ENCODE measurements around the gene LITAFD.
"Not testable (repeated sequence)": the region's sequence is repeated elsewhere in the genome, so short reads cannot be mapped to it uniquely, and the experiment has no call there.

The LITAFD gene

DNA sequence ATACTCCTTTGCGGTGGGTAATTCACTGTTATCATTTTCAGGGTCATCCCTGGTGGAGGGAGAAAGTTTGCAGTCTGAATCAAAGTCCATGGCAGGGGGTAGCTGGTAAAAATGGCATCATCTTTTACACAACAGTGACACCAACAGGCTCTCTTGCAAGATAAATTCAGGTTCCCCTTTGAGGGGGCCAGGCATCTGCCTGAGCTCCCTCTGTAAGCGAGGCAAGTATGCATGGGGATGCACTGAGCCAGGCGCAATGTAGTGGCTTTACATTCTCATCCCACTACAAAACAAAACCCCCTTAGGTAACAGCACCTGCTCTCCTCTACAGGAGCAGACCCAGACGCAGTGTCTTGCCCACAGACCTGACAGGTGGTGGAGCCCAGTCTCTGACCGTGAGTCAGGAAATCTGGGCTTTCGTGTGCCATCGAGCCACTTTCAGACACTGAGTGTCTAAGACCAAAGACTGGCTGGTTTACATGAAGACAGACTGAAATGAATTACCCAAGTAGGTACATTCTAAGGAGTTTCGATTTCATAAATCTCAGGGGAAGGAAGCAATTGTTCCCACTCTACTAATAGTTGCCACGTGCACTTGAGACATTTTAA lies 17.7 kb downstream of the LITAFD start:
- DNase-seq: no peak

DNA sequence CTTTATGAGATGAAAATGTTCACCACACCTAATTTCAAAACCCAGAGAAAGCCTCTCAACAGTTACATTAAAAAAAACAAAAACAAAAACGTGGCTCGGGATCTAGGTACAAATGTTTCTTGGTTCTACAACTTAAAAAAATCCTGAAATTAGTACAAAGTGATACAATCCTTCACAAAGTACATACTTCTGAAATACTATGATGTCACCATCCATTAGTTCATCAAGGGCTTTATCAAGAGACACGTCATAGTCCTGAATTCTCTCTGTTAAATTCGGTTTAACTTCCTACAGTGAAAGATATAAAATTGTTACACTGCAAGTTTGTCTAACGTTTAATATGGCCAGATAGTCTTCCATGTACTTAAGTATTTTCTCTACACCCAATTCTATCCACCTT lies 18.2 kb downstream of the LITAFD start:
- no peak for DNase-seq

DNA sequence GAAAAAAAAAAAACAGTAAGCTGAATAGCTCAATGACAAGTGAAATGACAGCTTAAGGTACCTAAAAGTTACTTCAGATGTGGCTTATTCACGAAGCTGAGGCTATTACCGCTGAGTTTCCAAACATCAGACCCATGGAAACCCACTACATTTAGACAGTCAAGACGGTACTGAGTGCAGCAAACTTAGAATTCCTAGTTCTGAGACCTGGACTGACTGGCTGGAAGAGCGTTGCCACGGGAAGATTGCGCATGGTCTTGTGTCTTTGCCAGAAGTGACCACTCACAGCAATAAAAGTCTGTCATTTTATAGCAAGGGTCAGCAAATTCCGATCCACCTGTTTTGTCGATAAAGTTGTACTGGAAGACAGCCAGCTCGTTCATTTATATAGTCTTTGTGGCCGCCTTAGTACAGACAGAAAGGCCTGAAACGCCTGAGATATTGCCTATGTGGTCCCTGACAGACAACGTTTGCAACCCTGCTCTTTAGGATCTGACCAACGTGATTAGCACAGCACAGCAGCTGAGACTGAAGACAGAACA lies 19.2 kb downstream of the LITAFD start:
- DNase-seq: no peak

DNA sequence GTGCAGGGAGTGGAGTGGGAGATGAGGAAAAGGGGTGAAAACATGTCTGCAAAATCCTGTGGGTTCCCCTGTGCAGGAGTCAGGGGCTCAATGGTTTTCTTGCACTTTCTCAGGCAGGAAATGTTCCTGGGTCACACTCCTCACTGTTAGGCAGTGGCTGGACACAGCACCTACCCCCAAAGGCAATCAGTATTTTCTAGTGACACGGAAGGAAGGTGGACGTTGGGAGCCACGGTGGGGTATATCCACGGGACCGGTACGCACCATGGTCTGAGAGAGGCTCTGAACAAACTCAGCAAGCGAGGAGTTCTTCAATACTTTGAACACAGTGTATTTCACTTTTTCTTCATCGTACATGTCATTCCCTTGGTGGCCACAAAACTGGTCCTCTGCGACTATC lies 20.9 kb downstream of the LITAFD start:
- no peak for DNase-seq

DNA sequence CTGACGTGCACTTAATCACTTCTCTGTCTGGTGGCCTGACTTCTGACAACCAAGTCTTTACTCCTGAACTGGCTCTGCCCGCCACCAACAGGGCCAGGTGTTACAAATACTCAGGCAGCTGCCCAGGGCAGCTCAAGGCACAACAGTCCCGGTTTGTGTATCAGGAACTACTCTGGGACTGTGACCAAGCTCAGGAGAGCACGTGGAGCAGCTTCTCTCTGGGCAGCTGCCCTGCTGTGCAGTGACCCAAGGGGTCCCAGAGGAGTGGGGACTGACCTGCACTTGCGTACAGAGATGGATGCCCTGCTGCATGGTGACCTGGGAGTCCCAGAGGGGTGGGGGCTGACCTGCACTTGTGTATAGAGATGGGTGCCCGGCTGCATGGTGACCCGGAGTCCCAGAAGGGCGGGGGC lies 21.9 kb downstream of the LITAFD start:
- no peak for DNase-seq

DNA sequence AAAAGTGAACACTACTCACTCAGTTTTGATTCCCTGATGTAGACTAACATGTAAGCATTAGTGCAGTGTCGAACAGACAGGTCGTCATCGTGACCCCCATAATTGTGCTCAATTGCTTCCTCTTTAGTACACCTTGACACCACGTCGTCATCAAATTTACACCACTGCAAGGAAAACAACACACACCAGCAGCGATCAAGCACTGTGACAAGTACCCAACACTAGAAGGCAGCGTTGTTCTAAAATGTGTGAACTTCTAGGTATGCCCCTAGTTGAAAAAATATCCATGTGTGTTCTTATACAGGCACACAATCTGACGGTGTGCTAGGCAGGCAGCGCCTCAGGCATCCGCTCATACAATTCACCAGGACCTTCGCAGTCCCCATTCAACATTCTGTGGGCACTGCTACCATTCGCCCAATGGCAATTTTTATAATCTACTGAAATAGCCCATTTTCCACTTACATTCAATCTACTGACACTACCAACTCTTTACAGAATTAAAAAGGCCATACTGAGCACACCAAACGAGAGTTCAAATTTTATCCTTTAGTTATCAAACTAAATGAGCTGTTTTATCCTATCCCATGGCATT lies 23.1 kb downstream of the LITAFD start:
- DNase-seq: no peak

DNA sequence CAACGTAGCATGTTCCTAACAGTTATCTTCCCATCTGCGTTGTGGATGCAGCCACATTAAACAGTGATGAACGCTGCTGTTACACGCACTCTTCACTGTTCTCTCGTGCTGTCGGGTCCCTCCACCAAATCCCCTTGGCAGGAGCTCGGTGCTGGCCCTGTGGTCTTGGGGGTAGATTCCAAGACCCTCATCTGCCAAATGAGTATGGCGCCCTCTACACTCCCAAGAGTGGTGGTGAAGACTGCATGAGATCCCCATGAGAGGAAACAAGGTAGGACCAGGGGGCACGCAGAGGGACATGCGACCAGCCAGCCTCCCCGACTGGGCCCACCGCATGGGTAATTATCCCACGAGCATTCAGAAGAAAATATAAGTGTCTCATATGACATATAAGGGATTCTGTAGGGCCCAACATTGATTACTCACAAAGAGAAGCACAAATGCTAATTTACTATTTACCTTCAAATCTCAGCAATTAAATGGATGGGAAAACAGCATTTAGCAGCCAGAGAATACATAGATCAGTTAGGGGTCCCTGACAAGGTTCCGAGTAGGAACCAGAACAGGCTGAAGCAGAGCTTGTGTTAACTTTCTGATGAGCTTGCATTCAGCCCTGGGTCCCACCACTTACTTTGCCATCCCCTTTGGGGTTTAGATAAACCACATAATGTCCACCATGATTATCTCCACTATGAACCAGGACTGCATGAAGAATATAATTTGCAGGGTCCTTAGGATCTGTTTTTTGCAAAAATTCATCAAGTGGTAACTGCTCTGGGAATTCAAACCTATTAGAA lies 23.8 kb downstream of the LITAFD start:
- no peak for DNase-seq

DNA sequence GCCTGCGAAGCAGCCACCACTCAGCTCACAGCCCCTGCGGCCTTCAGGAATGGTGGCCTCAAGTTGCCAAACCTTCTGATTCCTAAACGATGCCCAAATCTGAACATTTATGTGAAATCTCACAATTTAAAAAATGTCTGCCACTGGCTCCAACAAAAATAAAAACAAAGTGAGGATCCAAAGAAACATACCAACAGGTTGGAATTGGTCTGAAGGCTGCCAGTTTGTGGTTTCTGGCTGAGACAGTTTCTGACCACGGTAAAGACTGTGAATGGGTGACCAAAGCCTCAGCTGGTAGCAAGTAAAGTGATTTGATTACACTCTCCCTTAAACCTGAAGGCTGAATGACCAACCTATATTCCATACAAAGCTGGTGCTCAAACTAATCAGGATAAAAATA lies 24.9 kb downstream of the LITAFD start:
- no peak for DNase-seq

DNA sequence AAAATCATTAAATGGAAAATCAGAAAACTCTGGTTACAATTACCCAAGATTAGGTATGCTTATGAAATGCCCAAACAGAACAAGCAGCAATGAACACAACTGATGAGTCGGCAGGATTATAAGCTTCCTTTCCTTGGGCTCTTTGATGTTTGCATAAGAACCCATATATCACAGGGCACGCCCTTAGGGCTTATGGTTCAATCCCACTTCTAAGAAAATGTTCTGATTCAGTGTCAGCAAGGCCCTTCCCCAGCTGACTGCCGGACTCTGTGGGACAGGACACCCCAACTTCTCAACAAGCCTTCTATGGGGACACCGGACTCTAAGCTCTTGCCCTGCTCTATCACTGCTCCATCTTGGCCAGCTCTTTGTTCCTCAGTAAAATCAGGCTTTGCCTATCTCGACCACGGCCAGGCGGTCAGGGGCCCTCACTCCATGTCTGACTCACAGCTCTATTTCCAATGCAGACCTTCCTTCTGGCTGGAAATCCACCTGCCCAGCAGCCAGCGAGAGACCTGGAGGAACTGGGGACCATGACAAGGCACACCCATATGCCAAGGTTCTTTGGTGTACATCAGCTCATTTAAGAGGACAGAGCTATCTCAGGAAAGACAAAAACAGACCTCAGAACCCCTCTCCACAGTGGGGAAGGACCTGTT lies 26.8 kb downstream of the LITAFD start:
- DNase-seq: no peak

DNA sequence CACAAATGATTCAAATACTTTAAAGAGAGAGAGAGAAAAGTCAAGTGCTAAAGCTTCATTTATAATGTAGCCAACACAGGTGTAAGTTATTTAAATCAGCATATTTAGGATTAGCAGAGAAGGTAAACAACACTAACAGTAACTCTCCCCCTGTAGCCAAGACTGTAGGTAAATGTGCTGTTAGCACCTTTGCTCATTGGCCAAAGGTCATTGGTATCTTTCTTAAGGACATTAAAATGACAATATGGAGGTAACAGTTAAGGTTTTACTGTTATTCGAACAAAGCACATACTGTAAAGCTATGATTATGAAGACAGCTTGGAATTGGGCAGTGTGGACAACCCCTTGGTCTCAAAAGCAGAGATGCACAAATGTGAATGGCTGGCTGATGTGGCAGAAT lies 28.7 kb downstream of the LITAFD start:
- no peak for DNase-seq

DNA sequence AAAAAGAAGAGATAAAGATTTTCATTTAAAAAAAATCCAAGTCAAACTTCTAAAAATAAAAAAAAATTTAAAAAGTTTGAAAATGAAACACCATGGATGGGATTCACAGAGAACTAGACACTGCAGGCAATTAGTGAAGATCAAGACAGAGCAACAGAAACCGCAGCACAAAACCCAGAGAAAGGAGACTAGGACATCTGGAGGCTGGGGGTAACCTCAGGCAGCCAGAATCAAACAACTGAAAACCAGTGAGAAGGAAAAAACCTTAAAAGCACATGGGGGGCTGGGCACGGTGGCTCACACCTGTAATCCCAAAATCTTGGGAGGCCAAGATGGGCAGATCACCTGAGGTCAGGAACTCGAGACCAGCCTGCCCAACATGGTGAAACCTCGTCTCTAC lies 30.6 kb downstream of the LITAFD start:
- no peak for DNase-seq

DNA sequence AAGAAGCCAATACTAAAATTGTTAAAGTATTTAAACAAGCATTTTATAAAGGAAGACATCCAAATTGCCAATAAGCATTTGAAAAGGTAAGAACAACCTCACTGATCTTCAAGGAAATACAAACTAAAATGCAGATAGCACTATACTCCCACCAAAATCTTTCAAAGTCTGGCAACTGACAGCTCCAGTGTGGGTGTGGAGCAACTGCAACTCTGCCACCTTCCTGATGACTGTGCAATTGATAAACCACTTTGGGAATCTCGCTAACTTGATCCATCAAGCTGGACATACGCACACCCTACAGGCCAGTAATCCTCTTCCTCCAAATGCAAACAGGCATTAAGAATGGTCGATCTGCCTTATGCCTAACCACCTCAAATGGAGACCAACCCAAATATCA lies 31.9 kb downstream of the LITAFD start:
- DNase-seq: no peak

DNA sequence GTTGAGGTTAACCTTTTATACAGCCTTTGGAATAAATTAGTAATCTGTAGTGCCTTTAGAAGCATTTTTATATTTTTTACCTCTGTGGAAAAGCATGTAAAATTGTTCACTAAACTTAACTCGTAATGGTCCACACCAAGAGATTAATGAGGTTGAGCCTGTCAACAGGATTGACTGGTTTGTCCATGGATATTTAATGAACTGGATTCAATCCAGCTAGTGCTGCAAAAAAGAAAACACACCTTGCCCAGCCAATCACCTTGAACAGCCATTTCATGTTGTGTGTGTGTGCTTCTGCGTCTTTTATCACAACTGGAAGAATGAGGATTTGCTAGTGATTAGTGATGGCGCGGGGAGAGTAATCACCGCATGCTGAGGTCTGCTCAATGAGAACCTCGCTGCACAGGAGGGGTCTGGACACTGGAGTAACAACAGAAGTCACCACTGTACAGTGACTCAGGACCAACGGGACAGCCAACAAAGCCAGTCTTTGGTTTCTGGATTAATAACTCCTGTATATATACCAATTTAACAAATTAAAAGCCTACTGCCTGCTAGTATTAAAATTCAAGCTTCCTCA lies 33.7 kb downstream of the LITAFD start:
- DNase-seq: no peak

DNA sequence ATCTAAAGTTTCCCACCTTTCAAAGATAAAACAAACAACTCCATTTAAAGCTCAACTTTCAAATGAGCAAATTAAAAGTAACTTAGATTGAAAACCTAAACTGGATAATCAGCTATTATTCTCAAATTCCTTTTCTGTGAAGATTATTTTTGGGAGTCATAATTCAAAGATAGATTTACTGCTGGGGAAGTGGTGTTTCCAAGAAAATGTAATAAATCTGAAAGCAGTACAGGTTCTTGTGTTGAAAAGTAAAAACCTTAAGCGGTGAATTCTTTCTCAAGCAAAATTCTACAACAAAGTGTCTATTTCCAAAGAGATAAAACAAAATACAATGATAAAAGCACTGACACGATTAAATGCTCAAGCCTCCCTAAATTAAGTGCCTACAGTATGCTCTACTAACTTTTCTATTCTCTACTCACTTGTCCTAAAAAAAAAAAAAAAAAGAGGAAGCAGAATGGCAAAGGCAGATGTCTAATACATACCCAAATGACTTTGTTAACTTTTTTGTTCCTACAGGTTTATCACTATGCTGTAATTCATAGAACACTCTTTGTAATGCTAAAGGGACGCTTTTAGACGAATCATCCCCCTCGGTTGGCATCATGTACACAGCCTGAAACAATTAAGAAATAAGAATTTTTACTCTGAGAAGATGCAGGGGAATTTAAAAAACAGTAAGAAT lies 34.5 kb downstream of the LITAFD start:
- DNase-seq: no peak

DNA sequence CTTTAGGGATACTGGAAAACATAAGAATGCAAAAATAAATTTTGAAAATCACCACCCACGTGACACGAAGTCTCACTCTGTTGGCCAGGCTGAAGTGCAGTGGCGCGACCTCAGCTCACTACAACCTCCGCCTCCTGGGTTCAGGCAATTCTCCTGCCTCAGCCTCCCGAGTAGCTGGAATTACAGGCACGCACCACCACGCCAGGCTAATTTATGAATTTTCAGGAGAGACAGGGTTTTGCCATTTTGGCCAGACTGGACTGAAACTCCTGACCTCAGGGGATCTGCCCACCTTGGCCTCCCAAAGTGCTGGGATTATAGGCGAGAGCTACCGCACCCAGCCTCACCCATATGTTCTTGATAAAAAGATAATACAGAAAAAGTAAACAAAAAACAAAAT lies 35.2 kb downstream of the LITAFD start:
- DNase-seq: not testable (repeated sequence)

DNA sequence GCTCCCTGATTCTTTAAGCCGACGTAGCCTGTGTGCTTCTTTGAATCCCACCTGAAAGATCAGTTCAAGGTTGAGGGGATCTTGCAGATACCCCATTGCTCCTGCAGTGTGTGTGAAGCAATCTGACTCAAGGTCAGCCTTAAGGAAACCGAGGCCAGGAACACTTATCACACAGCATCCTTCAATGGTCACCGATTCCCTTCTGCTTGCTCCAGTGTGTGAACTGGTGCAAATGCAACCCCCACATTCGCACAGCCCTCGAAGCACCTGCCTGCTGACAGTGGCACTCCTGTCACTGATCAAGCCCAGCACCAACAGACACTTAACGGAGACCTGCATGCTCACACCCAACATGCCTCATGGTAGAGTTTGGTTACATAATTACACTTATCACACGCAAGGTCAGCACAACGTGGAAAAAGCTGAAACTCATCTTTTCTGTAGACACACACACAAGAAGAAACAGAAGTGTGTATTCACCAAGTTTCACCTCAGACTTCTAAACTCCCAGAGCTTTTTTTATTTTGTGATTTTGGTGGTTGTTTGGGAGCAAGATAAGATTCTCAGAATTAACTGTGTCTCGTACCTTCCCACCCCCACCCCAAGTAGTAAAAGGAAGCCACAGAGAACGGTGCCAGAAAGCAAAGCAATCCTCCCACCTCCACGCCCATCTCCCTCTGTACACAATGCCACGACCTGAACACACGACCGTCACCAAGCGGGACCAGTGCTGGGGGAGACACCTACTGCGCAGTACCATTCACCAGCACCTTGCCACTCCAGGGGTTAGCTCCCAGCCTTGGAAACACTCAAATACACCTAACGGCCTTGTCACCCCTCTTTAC lies 37.2 kb downstream of the LITAFD start:
- DNase-seq: no peak

DNA sequence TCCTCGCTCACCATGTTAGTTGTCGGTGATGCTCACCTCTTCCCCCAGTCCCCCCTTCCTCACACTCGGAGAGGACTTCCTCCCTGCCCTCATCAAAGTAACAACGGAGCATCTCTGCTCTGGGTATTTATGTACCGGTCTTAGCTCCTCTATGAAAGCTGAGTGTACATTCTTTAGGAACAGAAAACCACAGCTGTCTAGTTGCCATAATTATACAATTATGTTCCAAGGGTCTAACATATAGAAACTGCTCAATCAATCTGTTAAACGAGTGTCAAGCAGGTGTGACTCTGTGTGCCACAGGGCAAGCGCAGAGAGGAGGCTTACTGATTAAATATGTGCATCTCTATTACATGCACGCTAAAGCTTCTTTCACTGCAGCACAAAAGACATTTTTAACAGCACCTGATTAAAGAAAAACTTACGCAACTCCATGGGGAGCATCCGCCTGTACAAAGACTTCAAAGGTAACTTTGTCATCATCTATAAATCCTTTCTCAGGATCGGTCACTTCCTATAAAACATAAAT lies 37.8 kb downstream of the LITAFD start:
- no peak for DNase-seq

DNA sequence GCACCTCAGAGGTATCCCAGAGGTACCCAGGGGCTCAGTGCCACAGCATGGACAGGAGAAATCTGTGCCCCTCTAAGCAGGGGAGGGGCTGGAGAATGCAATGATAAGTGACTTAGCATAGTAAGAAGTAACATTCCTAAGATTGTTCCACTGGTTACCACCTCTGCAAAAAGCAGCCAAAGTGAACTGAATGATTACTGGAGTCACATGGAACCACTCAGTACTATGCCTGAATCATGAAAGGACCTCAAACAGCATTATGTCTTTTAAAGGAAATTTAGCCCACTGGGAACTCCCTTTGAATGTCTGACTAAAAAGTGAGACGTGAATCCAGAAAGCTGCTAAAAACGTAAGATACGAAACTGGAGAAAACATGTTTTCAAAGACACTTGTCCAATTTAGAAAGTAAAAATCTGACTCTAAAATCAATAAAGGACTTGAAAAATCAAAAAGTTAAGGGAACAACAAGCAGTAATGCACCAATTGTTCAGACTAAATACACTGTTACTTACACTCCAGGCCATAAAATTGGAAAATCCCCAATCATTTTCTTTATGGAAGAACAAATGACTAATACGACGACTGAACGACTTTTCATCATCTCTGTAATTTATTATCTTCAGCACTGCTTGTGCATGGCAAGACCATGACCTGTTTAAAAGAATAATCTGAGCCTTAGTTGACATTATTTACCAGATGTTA lies 38.6 kb downstream of the LITAFD start:
- no peak for DNase-seq

DNA sequence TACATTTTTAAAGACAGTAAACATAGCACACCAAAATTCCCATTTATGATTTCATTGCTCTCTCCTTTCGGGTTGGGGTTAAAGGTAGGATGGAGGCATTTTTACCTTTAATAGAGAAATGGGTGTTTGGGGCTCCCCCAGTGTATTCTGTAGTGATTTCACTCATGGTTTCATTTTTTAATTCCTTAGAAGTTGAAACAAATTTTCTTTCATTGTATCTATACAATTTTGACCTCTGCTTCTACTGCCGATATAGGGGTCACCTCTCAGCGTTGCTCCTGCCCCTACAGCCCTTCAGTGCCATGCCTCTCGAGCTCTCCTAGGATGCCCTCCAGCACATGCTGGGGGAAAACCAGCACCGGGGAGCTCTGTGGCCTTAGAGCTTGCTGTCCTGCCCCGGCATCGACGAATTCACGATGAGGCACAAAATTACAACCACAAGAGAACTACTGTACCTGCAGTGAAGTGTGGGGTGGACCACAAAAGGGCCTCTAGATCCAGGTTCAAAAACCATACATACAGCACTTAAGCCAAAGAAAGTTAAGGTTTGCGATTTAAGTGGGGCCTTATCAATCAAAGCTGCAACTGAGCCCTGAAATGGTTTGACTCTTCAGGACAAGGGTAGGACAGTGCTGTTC lies 39.3 kb downstream of the LITAFD start:
- DNase-seq: no peak

DNA sequence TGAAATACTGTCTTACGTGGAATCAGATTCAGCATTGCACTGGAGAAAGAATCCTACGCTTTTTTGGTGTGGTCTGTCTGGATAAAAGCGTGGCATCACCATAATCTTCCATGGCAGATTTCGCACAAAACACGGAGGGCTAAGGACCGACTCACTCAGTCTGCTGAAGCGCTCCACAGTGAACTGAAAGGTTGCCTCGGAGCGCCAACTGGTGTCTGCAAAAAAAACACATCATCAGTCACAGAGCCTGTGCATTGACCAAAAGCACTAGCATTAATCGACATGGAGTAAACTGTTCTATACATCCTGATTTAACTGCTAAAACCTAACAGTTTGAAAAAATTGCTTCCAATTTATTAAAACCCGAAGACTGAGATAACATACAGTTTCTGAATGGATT lies 41.0 kb downstream of the LITAFD start:
- DNase-seq: no peak

Measured in activated CD4-positive, alpha-beta T cell treated with anti-CD3 and anti-CD28 coated beads for 1 hour (primary cell).